SHP77 treated with DMSO at 0.1 percent for 48 hours (cell line): Measurements from ENCODE around the gene CRACDL.
A peak's percentile ranks its signal among the peaks of the same experiment; 100 is the strongest.
"Not testable (repeated sequence)": the region's sequence is repeated elsewhere in the genome, so short reads cannot be mapped to it uniquely, and the experiment has no call there.

Experiments
- DNase-seq: peaks from one replicate; lab custom pipeline; 2025; lab: John Stamatoyannopoulos, UW

Gene CRACDL

GRCh38 chr2:98907966-98908905 is 27.8 kb downstream of the CRACDL start:
- DNase-seq, result peak; percentile 35

GRCh38 chr2:98907385-98907784 is 28.6 kb downstream of the CRACDL start:
- no peak for DNase-seq

- DNase-seq, result no peak
Measured at GRCh38 chr2:98903767-98904485, 32.1 kb downstream of the CRACDL start.

- DNase-seq, result no peak
Measured at GRCh38 chr2:98903064-98903355, 33.0 kb downstream of the CRACDL start.

- DNase-seq, result no peak
Measured at GRCh38 chr2:98902209-98903063, 33.6 kb downstream of the CRACDL start.

GRCh38 chr2:98901702-98902101 is 34.3 kb downstream of the CRACDL start:
- no peak for DNase-seq

- DNase-seq, result no peak
Measured at GRCh38 chr2:98901291-98901690, 34.7 kb downstream of the CRACDL start.

GRCh38 chr2:98900721-98901120 is 35.3 kb downstream of the CRACDL start:
- no peak for DNase-seq

- DNase-seq, result not testable (repeated sequence)
Measured at GRCh38 chr2:98899703-98900078, 36.3 kb downstream of the CRACDL start.

- peak; percentile 9 for DNase-seq
Measured at GRCh38 chr2:98899041-98899702, 36.9 kb downstream of the CRACDL start.

- DNase-seq, result no peak
Measured at GRCh38 chr2:98898423-98898841, 37.6 kb downstream of the CRACDL start.

- no peak for DNase-seq
Measured at GRCh38 chr2:98897746-98898145, 38.3 kb downstream of the CRACDL start.

GRCh38 chr2:98896944-98897343 is 39.1 kb downstream of the CRACDL start:
- no peak for DNase-seq

- DNase-seq, result no peak
Measured at GRCh38 chr2:98896416-98896815, 39.6 kb downstream of the CRACDL start.

- DNase-seq, result no peak
Measured at GRCh38 chr2:98895901-98896300, 40.1 kb downstream of the CRACDL start.

- no peak for DNase-seq
Measured at GRCh38 chr2:98895221-98895620, 40.8 kb downstream of the CRACDL start.

- DNase-seq, result no peak
Measured at GRCh38 chr2:98894331-98895000, 41.6 kb downstream of the CRACDL start.

GRCh38 chr2:98893911-98894321 is 42.1 kb downstream of the CRACDL start:
- DNase-seq, result no peak

GRCh38 chr2:98892871-98893270 is 43.2 kb downstream of the CRACDL start:
- DNase-seq, result no peak

- DNase-seq, result no peak
Measured at GRCh38 chr2:98891591-98891990, 44.4 kb downstream of the CRACDL start.

GRCh38 chr2:98886066-98886554 is 49.9 kb downstream of the CRACDL start:
- DNase-seq, result no peak
